WERI-Rb-1 (cell line): Measurements from ENCODE around the gene MNX1.

Experiments
- DNase-seq: peaks from one replicate; pipeline ENCODE4 v3.0.0-alpha.2; 2020
- H3K27ac ChIP-seq: fragments of 250-450 bp; sonication (Bioruptor Pico); 2 replicates; pipeline ENCODE4 v1.5.1; 2020; ENCODE audit warnings: mild to moderate bottlenecking, moderate library complexity
- H3K27me3 ChIP-seq: fragments of 250-450 bp; sonication (Bioruptor Pico); 2 replicates; pipeline ENCODE4 v1.5.1; 2021; ENCODE audit warnings: mild to moderate bottlenecking, low read depth, moderate library complexity; ENCODE audit not compliant: insufficient read depth, severe bottlenecking
- H3K36me3 ChIP-seq: fragments of 250-450 bp; sonication (Bioruptor Pico); 2 replicates; pipeline ENCODE4 v1.5.1; 2020; ENCODE audit warnings: mild to moderate bottlenecking, moderate library complexity
- H3K4me3 ChIP-seq: 2 replicates; pipeline ENCODE4 v1.5.1; 2011; ENCODE audit warnings: low read depth, mild to moderate bottlenecking, control low read depth, low read length
- H3K9me3 ChIP-seq: fragments of 250-450 bp; sonication (Bioruptor Pico); 2 replicates; pipeline ENCODE4 v1.5.1; 2021; ENCODE audit warnings: mild to moderate bottlenecking, moderate library complexity; ENCODE audit not compliant: severe bottlenecking
- TF ChIP-seq, protein P1 (sequence below): IDR thresholded peaks from 2 replicates; pipeline ENCODE4 v1.5.1; 2011; ENCODE audit warnings: low read depth, mild to moderate bottlenecking, control low read depth, inconsistent platforms, low read length

Gene MNX1

DNA sequence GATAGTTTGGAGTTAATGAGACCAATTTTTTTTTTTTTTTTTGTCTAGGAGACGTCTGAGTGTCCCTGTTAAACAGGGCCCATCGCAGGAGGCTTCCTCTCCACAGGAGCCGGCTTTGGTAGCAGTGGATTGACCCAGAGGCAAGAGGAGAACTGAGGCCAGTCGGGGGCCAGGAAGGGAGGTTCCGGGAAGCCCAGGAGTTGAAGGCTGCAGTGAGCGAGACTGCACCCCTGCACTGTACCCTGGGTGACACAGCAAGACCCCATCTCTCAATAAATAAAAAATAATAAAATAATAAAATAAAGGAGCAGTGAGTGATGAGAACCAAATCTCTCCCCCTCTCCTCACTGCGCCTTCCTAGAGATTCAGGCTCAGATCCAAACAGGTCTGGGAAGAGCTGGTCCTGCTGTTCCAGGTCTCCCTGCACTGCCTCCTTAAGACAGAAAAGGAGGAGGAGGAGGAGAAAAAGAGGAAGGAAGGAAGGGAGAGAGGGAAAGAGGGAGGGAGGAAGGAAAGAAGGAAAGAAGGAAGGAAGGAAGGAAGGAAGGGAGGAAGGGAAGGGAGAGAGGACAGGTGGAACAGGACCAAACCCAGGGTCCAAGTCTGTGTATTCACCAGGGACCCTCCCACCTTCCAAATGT lies 3.5 kb downstream of the MNX1 start:
- Histone ChIP-seq H3K4me3 (no peak overlapping the region), H3K27me3 (no peaks in the 10 kb centered on the region), H3K36me3 (peaks cover 24% of the 10 kb centered on the region), H3K9me3 (no peaks in the 10 kb centered on the region), H3K27ac (no peak overlapping the region)
- DNase-seq = no peak
- TF ChIP-seq, protein P1, sequence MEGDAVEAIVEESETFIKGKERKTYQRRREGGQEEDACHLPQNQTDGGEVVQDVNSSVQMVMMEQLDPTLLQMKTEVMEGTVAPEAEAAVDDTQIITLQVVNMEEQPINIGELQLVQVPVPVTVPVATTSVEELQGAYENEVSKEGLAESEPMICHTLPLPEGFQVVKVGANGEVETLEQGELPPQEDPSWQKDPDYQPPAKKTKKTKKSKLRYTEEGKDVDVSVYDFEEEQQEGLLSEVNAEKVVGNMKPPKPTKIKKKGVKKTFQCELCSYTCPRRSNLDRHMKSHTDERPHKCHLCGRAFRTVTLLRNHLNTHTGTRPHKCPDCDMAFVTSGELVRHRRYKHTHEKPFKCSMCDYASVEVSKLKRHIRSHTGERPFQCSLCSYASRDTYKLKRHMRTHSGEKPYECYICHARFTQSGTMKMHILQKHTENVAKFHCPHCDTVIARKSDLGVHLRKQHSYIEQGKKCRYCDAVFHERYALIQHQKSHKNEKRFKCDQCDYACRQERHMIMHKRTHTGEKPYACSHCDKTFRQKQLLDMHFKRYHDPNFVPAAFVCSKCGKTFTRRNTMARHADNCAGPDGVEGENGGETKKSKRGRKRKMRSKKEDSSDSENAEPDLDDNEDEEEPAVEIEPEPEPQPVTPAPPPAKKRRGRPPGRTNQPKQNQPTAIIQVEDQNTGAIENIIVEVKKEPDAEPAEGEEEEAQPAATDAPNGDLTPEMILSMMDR = no peak

GRCh38 chr7:157006205-157006747 lies 4.2 kb downstream of the MNX1 start:
- DNase-seq = no peak
- Histone ChIP-seq H3K36me3 (peaks cover 24% of the 10 kb centered on the region), H3K27me3 (no peaks in the 10 kb centered on the region), H3K9me3 (no peaks in the 10 kb centered on the region), H3K27ac (no peak overlapping the region), H3K4me3 (no peak overlapping the region)
- TF ChIP-seq, protein P1 = no peak

- no peaks in the 10 kb centered on the region for H3K9me3 ChIP-seq
- TF ChIP-seq, protein P1 = no peak
- DNase-seq = no peak
- H3K27me3 ChIP-seq = no peaks in the 10 kb centered on the region
- no peak overlapping the region for H3K4me3 ChIP-seq
- H3K36me3 ChIP-seq = peaks cover 24% of the 10 kb centered on the region
- H3K27ac ChIP-seq = no peak overlapping the region
Observed at GRCh38 chr7:157005456-157006204, 4.8 kb downstream of the MNX1 start.

- Histone ChIP-seq H3K9me3 (no peaks in the 10 kb centered on the region), H3K27me3 (no peaks in the 10 kb centered on the region), H3K27ac (no peak overlapping the region), H3K36me3 (peaks cover 24% of the 10 kb centered on the region), H3K4me3 (no peak overlapping the region)
- DNase-seq = no peak
- TF ChIP-seq, protein P1 = no peak
Observed at GRCh38 chr7:157004521-157005455, 5.7 kb downstream of the MNX1 start.

- H3K27me3 ChIP-seq = no peaks in the 10 kb centered on the region
- H3K27ac ChIP-seq = no peak overlapping the region
- H3K9me3 ChIP-seq = no peaks in the 10 kb centered on the region
- no peak for DNase-seq
- TF ChIP-seq, protein P1 = no peak
- H3K4me3 ChIP-seq = no peak overlapping the region
- H3K36me3 ChIP-seq = peaks cover 24% of the 10 kb centered on the region
Observed at GRCh38 chr7:157003756-157004520, 6.5 kb downstream of the MNX1 start.
